ENCODE results near the gene DKK2.

DKK2 gene

GRCh38 chr4:107035819-107036583, at the start of gene DKK2:
Gene DKK2, minus strand, starts transcription at chr4:107036313. Its CDS starts 722 bp downstream, at chr4:107035591.
- peak; percentile 41 for DNase-seq (ENCODE audit: low read depth)
- no peak for TF ChIP-seq CTCF (conservative IDR thresholded peaks at IDR 0.05; ENCODE audit: low read length)
- peak within 1 kb of the TSS; percentile 70 for H3K4me3 ChIP-seq (ENCODE audit: low read length)

- TF ChIP-seq CTCF (conservative IDR thresholded peaks at IDR 0.05; ENCODE audit: low read length) = no peak
- DNase-seq (ENCODE audit: low read depth) = no peak
- no peak overlapping the region for H3K4me3 ChIP-seq (ENCODE audit: low read length)
These were observed 41.1 kb upstream of the DKK2 start for GRCh38 chr4:107077192-107077591.

- no peak for TF ChIP-seq CTCF (conservative IDR thresholded peaks at IDR 0.05; ENCODE audit: low read length)
- no peak for DNase-seq (ENCODE audit: low read depth)
- H3K4me3 ChIP-seq (ENCODE audit: low read length) = no peak overlapping the region
These were observed 37.0 kb upstream of the DKK2 start for GRCh38 chr4:107072836-107073736.

- no peak for DNase-seq (ENCODE audit: low read depth)
- H3K4me3 ChIP-seq (ENCODE audit: low read length) = no peak overlapping the region
- no peak for TF ChIP-seq CTCF (conservative IDR thresholded peaks at IDR 0.05; ENCODE audit: low read length)
These were observed 35.0 kb upstream of the DKK2 start for GRCh38 chr4:107071108-107071507.

GRCh38 chr4:107069049-107069448, 32.9 kb upstream of the DKK2 start:
- TF ChIP-seq CTCF (conservative IDR thresholded peaks at IDR 0.05; ENCODE audit: low read length) = no peak
- DNase-seq (ENCODE audit: low read depth) = peak; percentile 40
- H3K4me3 ChIP-seq (ENCODE audit: low read length) = no peak overlapping the region

- TF ChIP-seq CTCF (conservative IDR thresholded peaks at IDR 0.05; ENCODE audit: low read length) = no peak
- H3K4me3 ChIP-seq (ENCODE audit: low read length) = no peak overlapping the region
- no peak for DNase-seq (ENCODE audit: low read depth)
These were observed 32.0 kb upstream of the DKK2 start for GRCh38 chr4:107068116-107068515.

All from AG10803 (cell line).